Brain microvascular endothelial cell (primary cell): ENCODE results near the gene OR8B8.
"Not testable (repeated sequence)": the region's sequence is repeated elsewhere in the genome, so short reads cannot be mapped to it uniquely, and the experiment has no call there.

Experiments
- DNase-seq: peaks from one replicate; pipeline ENCODE4 v3.0.0-alpha.2; 2020
- H3K27ac ChIP-seq: fragments of 250-450 bp; sonication (Bioruptor Pico); 2 replicates; pipeline ENCODE4 v1.5.1; 2020; ENCODE audit warnings: mild to moderate bottlenecking, moderate library complexity
- H3K27me3 ChIP-seq: fragments of 250-450 bp; sonication (Bioruptor Pico); replicated peaks from 2 replicates; pipeline ENCODE4 v1.5.1; 2020; ENCODE audit warnings: mild to moderate bottlenecking
- H3K36me3 ChIP-seq: fragments of 250-450 bp; sonication (Bioruptor Pico); replicated peaks from 2 replicates; pipeline ENCODE4 v1.5.1; 2020; ENCODE audit warnings: mild to moderate bottlenecking
- H3K4me3 ChIP-seq: 2 replicates; pipeline ENCODE4 v1.5.1; 2011; ENCODE audit warnings: low read depth, mild to moderate bottlenecking, control low read depth, low read length, moderate library complexity
- CTCF ChIP-seq: IDR thresholded peaks from 2 replicates; pipeline ENCODE4 v1.5.1; 2011; ENCODE audit warnings: low read depth, mild to moderate bottlenecking, moderate library complexity, low read length, control low read depth, inconsistent platforms; ENCODE audit errors: missing control alignments
- in situ Hi-C: cut with HindIII; loops from 2 replicates; pipeline ENCODE4 v1.10.0; 2017; ENCODE audit warnings: low sequenced_read_pairs, low pct_ligation_motif_present

The OR8B8 gene

GRCh38 chr11:124415356-124415923, 30.1 kb downstream of the OR8B8 start:
- Histone ChIP-seq H3K27ac (no peak overlapping the region), H3K27me3 (no peaks in the 10 kb centered on the region), H3K4me3 (no peak overlapping the region), H3K36me3 (no peaks in the 10 kb centered on the region)
- TF ChIP-seq CTCF: peak; percentile 66
- peak; percentile 7 for DNase-seq
- in situ Hi-C loops: loop anchor here (25.0 kb wide), 1 partner anchor 172 kb away; no protein-coding TSS in a partner anchor

- Histone ChIP-seq H3K27ac (no peak overlapping the region), H3K27me3 (no peaks in the 10 kb centered on the region), H3K36me3 (no peaks in the 10 kb centered on the region), H3K4me3 (no peak overlapping the region)
- DNase-seq: no peak
- in situ Hi-C loops: loop anchor here (25.0 kb wide), 1 partner anchor 177 kb away; no protein-coding TSS in a partner anchor
- no peak for TF ChIP-seq CTCF
These were observed 35.6 kb downstream of the OR8B8 start for GRCh38 chr11:124409906-124410305.

- no peak for TF ChIP-seq CTCF
- Histone ChIP-seq H3K27me3 (no peaks in the 10 kb centered on the region), H3K36me3 (no peaks in the 10 kb centered on the region), H3K27ac (no peak overlapping the region), H3K4me3 (no peak overlapping the region)
- in situ Hi-C loops: loop anchor here (25.0 kb wide), 1 partner anchor 182 kb away; no protein-coding TSS in a partner anchor
- DNase-seq: no peak
These were observed 39.9 kb downstream of the OR8B8 start for GRCh38 chr11:124405581-124405980.

GRCh38 chr11:124403186-124403585, 42.3 kb downstream of the OR8B8 start:
- not testable (repeated sequence) for DNase-seq, H3K27ac ChIP-seq, H3K27me3 ChIP-seq, H3K4me3 ChIP-seq, H3K36me3 ChIP-seq
- in situ Hi-C loops: loop anchor here (25.0 kb wide), 1 partner anchor 184 kb away; no protein-coding TSS in a partner anchor

- Histone ChIP-seq H3K27me3 (no peaks in the 10 kb centered on the region), H3K4me3 (no peak overlapping the region), H3K36me3 (no peaks in the 10 kb centered on the region), H3K27ac (no peak overlapping the region)
- peak; percentile 88 for TF ChIP-seq CTCF
- in situ Hi-C loops: loop anchor here (25.0 kb wide), 1 partner anchor 185 kb away; no protein-coding TSS in a partner anchor
- DNase-seq: peak; percentile 89
These were observed 43.1 kb downstream of the OR8B8 start for GRCh38 chr11:124402326-124402922.

GRCh38 chr11:124398924-124399323, 46.6 kb downstream of the OR8B8 start, which contains the start of gene OR8B3:
TSS of gene OR8B3 (minus strand) at chr11:124399024. CDS start at chr11:124397351, 1,673 bp downstream.
- no peak within 1 kb of the TSS for H3K4me3 ChIP-seq
- H3K27me3 ChIP-seq: no peaks in the 10 kb centered on the region
- no peak within 1 kb of the TSS for H3K27ac ChIP-seq
- in situ Hi-C loops: no loop called here
- DNase-seq: no peak
- H3K36me3 ChIP-seq: no peaks in the 10 kb centered on the region
- TF ChIP-seq CTCF: no peak

GRCh38 chr11:124396847-124397246, 48.6 kb downstream of the OR8B8 start:
- H3K27ac ChIP-seq, DNase-seq, H3K27me3 ChIP-seq, H3K4me3 ChIP-seq, in situ Hi-C loops, H3K36me3 ChIP-seq: not testable (repeated sequence)
